NCI-H2196 (cell line): Measurements from ENCODE around the gene RNF186.

Experiments
- DNase-seq: peaks from one replicate; lab custom pipeline; 2025; ENCODE audit not compliant: unreplicated experiment; lab: John Stamatoyannopoulos, UW

Gene RNF186

GRCh38 chr1:19768353-19769210, 46.5 kb downstream of the RNF186 start:
- DNase-seq, result no peak

- no peak for DNase-seq
Measured at GRCh38 chr1:19765623-19766022, 49.5 kb downstream of the RNF186 start.

- DNase-seq, result no peak
Measured at GRCh38 chr1:19764848-19765247, 50.2 kb downstream of the RNF186 start.
